Endodermal cell (in vitro differentiated cells): Measurements from ENCODE around the gene PBX2. TPM values are rescaled to one million over a fixed set of nuclear protein-coding genes. Genes with fewer than 3 reads are reported as not detected.

Source experiments
- DNase-seq: peaks from one replicate; pipeline ENCODE4 v3.0.0-alpha.2; 2017
- H3K27ac ChIP-seq: 2 replicates; pipeline ENCODE4 v1.5.1; 2013; ENCODE audit warnings: mild to moderate bottlenecking, low read depth, low read length, moderate library complexity
- H3K27me3 ChIP-seq: 2 replicates; pipeline ENCODE4 v1.6.1; 2013; ENCODE audit warnings: mild to moderate bottlenecking, low read length, moderate library complexity; ENCODE audit not compliant: insufficient read depth, control insufficient read depth, poor library complexity, severe bottlenecking
- H3K36me3 ChIP-seq: 2 replicates; pipeline ENCODE4 v1.7.0; 2013; ENCODE audit warnings: mild to moderate bottlenecking, low read length, moderate library complexity; ENCODE audit not compliant: control insufficient read depth, insufficient read depth
- H3K4me1 ChIP-seq: one replicate; pipeline ENCODE4 v1.7.0; 2013; ENCODE audit warnings: low read length; ENCODE audit not compliant: control insufficient read depth, insufficient read depth
- H3K4me3 ChIP-seq: 2 replicates; pipeline ENCODE4 v1.5.1; 2013; ENCODE audit warnings: mild to moderate bottlenecking, low read length, moderate library complexity
- H3K9ac ChIP-seq: 2 replicates; pipeline ENCODE4 v1.6.1; 2013; ENCODE audit warnings: mild to moderate bottlenecking, low read length, moderate library complexity; ENCODE audit not compliant: poor library complexity, severe bottlenecking; ENCODE audit errors: extremely low read depth
- H3K9me3 ChIP-seq: 2 replicates; pipeline ENCODE4 v1.6.1; 2013; ENCODE audit warnings: mild to moderate bottlenecking, low read length, moderate library complexity; ENCODE audit not compliant: control insufficient read depth
- H3K27ac Mint-ChIP-seq: 2 replicates; pipeline ENCODE4 v1.8.0; 2020; ENCODE audit warnings: mixed read lengths
- H3K27me3 Mint-ChIP-seq: 2 replicates; pipeline ENCODE4 v1.8.0; 2021; ENCODE audit warnings: mild to moderate bottlenecking, mixed read lengths; ENCODE audit not compliant: insufficient read depth
- H3K36me3 Mint-ChIP-seq: 2 replicates; pipeline ENCODE4 v1.8.0; 2020; ENCODE audit warnings: low read depth, mixed read lengths
- H3K4me1 Mint-ChIP-seq: 2 replicates; pipeline ENCODE4 v1.8.0; 2020; ENCODE audit warnings: mixed read lengths
- H3K4me3 Mint-ChIP-seq: 2 replicates; pipeline ENCODE4 v1.8.0; 2020; ENCODE audit warnings: mild to moderate bottlenecking, moderate library complexity, mixed read lengths
- H3K9me3 Mint-ChIP-seq: 2 replicates; pipeline ENCODE4 v1.8.0; 2020; ENCODE audit warnings: mild to moderate bottlenecking, mixed read lengths
- CTCF ChIP-seq: fragments of 200-600 bp; sonication (generic); conservative IDR thresholded peaks from 2 replicates; pipeline ENCODE4 v1.5.0; 2021; ENCODE audit warnings: antibody characterized with exemption, mild to moderate bottlenecking
- WGBS, 2 experiments: methylation state at CpG; one replicate each; pipeline versions ENCODE4 v1.1.5 to v1.1.7; 2013; ENCODE audit warnings: missing lambda C conversion rate in 2 of 2, mixed read lengths in 1 of 2; ENCODE audit not compliant: insufficient coverage in 1 of 2, insufficient read length in 1 of 2; 5-methylcytosine and 5-hydroxymethylcytosine counted together
- total RNA-seq, 2 donors: library from RNA; stranded (reverse); fragmentation: NEBNext Ultra II Directional in 1 of 2; extraction: Animal tissue kit (Norgen Biotek cat#: 25700) in 1 of 2; gene quantifications; 2 replicates in 1 of 2; 3 replicates in 1 of 2; pipeline ENCODE4 v1.2.1, GENCODE V29; 2021

PBX2 gene
- total RNA-seq, 2 donors from 2014 or later, result 246 to 263 TPM

- peaks cover 62% of the 10 kb centered on the region for H3K36me3 ChIP-seq
- no peak overlapping the region for H3K27ac ChIP-seq
- H3K27me3 ChIP-seq, result no peaks in the 10 kb centered on the region
- no peak for TF ChIP-seq CTCF
- Mint-ChIP-seq H3K4me1 (peaks cover 56% of the 10 kb centered on the region), H3K9me3 (no peaks in the 10 kb centered on the region), H3K36me3 (peaks cover 60% of the 10 kb centered on the region), H3K27ac (peak overlapping the region; percentile 17), H3K27me3 (no peaks in the 10 kb centered on the region), H3K4me3 (no peak overlapping the region)
- peaks cover 26% of the 10 kb centered on the region for H3K4me1 ChIP-seq
- H3K4me3 ChIP-seq, result no peak overlapping the region
- H3K9ac ChIP-seq, result no peak overlapping the region
- 93 to 100% methylated on average over 1 to 6 of the region's 6 CpGs for WGBS, 2 experiments
- no peak for DNase-seq
- H3K9me3 ChIP-seq, result no peaks in the 10 kb centered on the region
Observed at GRCh38 chr6:32171234-32171633, 18.8 kb downstream of the PBX2 start.

GRCh38 chr6:32170294-32170693 lies 19.7 kb downstream of the PBX2 start:
- Mint-ChIP-seq H3K27ac (peak overlapping the region; percentile 62), H3K4me1 (peaks cover 58% of the 10 kb centered on the region), H3K27me3 (no peaks in the 10 kb centered on the region), H3K4me3 (no peak overlapping the region), H3K9me3 (no peaks in the 10 kb centered on the region), H3K36me3 (peaks cover 68% of the 10 kb centered on the region)
- Histone ChIP-seq H3K4me1 (peaks cover 26% of the 10 kb centered on the region), H3K9me3 (no peaks in the 10 kb centered on the region), H3K27ac (no peak overlapping the region), H3K4me3 (no peak overlapping the region), H3K27me3 (no peaks in the 10 kb centered on the region), H3K36me3 (peaks cover 68% of the 10 kb centered on the region), H3K9ac (no peak overlapping the region)
- no peak for TF ChIP-seq CTCF
- WGBS, 2 experiments, result 94 to 97% methylated on average over 5 to 10 of the region's 11 CpGs
- no peak for DNase-seq

GRCh38 chr6:32168807-32169591 lies 21.0 kb downstream of the PBX2 start:
- Histone ChIP-seq H3K27ac (no peak overlapping the region), H3K27me3 (no peaks in the 10 kb centered on the region), H3K9ac (no peak overlapping the region), H3K9me3 (no peaks in the 10 kb centered on the region), H3K4me3 (peak overlapping the region; percentile 21), H3K4me1 (peaks cover 26% of the 10 kb centered on the region), H3K36me3 (peaks cover 72% of the 10 kb centered on the region)
- WGBS, 2 experiments, result 90 to 96% methylated on average over 7 to 11 of the region's 11 CpGs
- Mint-ChIP-seq H3K27ac (peak overlapping the region; percentile 96), H3K36me3 (peaks cover 70% of the 10 kb centered on the region), H3K4me1 (peaks cover 56% of the 10 kb centered on the region), H3K4me3 (peak overlapping the region; percentile 40), H3K27me3 (no peaks in the 10 kb centered on the region), H3K9me3 (no peaks in the 10 kb centered on the region)
- no peak for DNase-seq
- no peak for TF ChIP-seq CTCF
